Measurements from ENCODE around the gene DSCAM.

GRCh38 chr21:40658311-40658710 lies 188.6 kb downstream of the DSCAM start:
- TF ChIP-seq POLR2A (IDR thresholded peaks at IDR 0.05) (no peak), CTCF (IDR thresholded peaks at IDR 0.05) (no peak)

Measured in Peyer's patch (tissue), 4 donors.